SJSA1 (cell line): ENCODE measurements around the gene AGBL3. TPM values are rescaled to one million over a fixed set of nuclear protein-coding genes. Genes with fewer than 3 reads are reported as not detected.
"Not testable (repeated sequence)": the region's sequence is repeated elsewhere in the genome, so short reads cannot be mapped to it uniquely, and the experiment has no call there.

Experiments used
- DNase-seq, 2 experiments: peaks; one replicate each; pipeline ENCODE4 v3.0.0-alpha.2; 2015 to 2020; ENCODE audit warnings: low spot score in 2 of 2, low read depth in 1 of 2
- H3K27ac ChIP-seq: fragments of 250-450 bp; sonication (Bioruptor Pico); 2 replicates; pipeline ENCODE4 v1.5.1; 2020; ENCODE audit warnings: mild to moderate bottlenecking, moderate library complexity
- H3K27me3 ChIP-seq: fragments of 250-450 bp; sonication (Bioruptor Pico); replicated peaks from 2 replicates; pipeline ENCODE4 v1.5.1; 2020; ENCODE audit warnings: mild to moderate bottlenecking, moderate library complexity
- H3K36me3 ChIP-seq: fragments of 250-450 bp; sonication (Bioruptor Pico); 2 replicates; pipeline ENCODE4 v1.5.1; 2020; ENCODE audit warnings: mild to moderate bottlenecking
- H3K4me1 ChIP-seq: fragments of 250-450 bp; sonication (Bioruptor Pico); replicated peaks from 2 replicates; pipeline ENCODE4 v1.6.1; 2021; ENCODE audit warnings: mild to moderate bottlenecking
- H3K4me3 ChIP-seq: fragments of 250-450 bp; sonication (Bioruptor Pico); 2 replicates; pipeline ENCODE4 v1.5.1; 2020; ENCODE audit warnings: mild to moderate bottlenecking
- H3K9me3 ChIP-seq: fragments of 250-450 bp; sonication (Bioruptor Pico); replicated peaks from 2 replicates; pipeline ENCODE4 v1.5.1; 2020; ENCODE audit warnings: mild to moderate bottlenecking
- total RNA-seq: library from RNA; depleted of rRNA; stranded (reverse); fragments of >200 nt; shearing (Covaris generic); gene quantifications from 2 replicates; pipeline ENCODE4 v1.2.3, GENCODE V29; 2014

Gene AGBL3
- total RNA-seq, 1 experiment from 2014 or later, result 0.37 TPM

GRCh38 chr7:135109562-135109961 lies 123.3 kb downstream of the AGBL3 start:
- Histone ChIP-seq H3K36me3 (no peaks in the 10 kb centered on the region), H3K9me3 (no peaks in the 10 kb centered on the region), H3K4me3 (no peak overlapping the region), H3K4me1 (no peaks in the 10 kb centered on the region), H3K27me3 (no peaks in the 10 kb centered on the region), H3K27ac (no peak overlapping the region)
- DNase-seq, result no peak

GRCh38 chr7:135109976-135110375 lies 123.7 kb downstream of the AGBL3 start:
- Histone ChIP-seq H3K9me3 (no peaks in the 10 kb centered on the region), H3K27ac (no peak overlapping the region), H3K4me3 (no peak overlapping the region), H3K27me3 (no peaks in the 10 kb centered on the region), H3K4me1 (no peaks in the 10 kb centered on the region), H3K36me3 (no peaks in the 10 kb centered on the region)
- no peak for DNase-seq

GRCh38 chr7:135111379-135111778 lies 125.1 kb downstream of the AGBL3 start:
- no peaks in the 10 kb centered on the region for H3K36me3 ChIP-seq
- H3K27ac ChIP-seq, result no peak overlapping the region
- H3K9me3 ChIP-seq, result no peaks in the 10 kb centered on the region
- H3K27me3 ChIP-seq, result no peaks in the 10 kb centered on the region
- H3K4me3 ChIP-seq, result no peak overlapping the region
- no peak for DNase-seq
- no peaks in the 10 kb centered on the region for H3K4me1 ChIP-seq

- Histone ChIP-seq H3K9me3 (no peaks in the 10 kb centered on the region), H3K27ac (no peak overlapping the region), H3K4me3 (no peak overlapping the region), H3K27me3 (no peaks in the 10 kb centered on the region), H3K4me1 (no peaks in the 10 kb centered on the region), H3K36me3 (no peaks in the 10 kb centered on the region)
- DNase-seq, result no peak
Measured at GRCh38 chr7:135114622-135115021, 128.3 kb downstream of the AGBL3 start.

GRCh38 chr7:135117096-135117495 lies 130.8 kb downstream of the AGBL3 start:
- H3K36me3 ChIP-seq, result no peaks in the 10 kb centered on the region
- no peak overlapping the region for H3K4me3 ChIP-seq
- DNase-seq, result no peak
- no peak overlapping the region for H3K27ac ChIP-seq
- H3K27me3 ChIP-seq, result no peaks in the 10 kb centered on the region
- H3K9me3 ChIP-seq, result no peaks in the 10 kb centered on the region; the same call in 1 of the 2 replicates
- H3K4me1 ChIP-seq, result no peaks in the 10 kb centered on the region

- DNase-seq, result no peak
- Histone ChIP-seq H3K4me1 (no peaks in the 10 kb centered on the region), H3K9me3 (no peaks in the 10 kb centered on the region; the same call in 1 of the 2 replicates), H3K36me3 (no peaks in the 10 kb centered on the region), H3K4me3 (no peak overlapping the region), H3K27me3 (peaks cover 3% of the 10 kb centered on the region; the same call in 1 of the 2 replicates), H3K27ac (no peak overlapping the region)
Measured at GRCh38 chr7:135121868-135122267, 135.6 kb downstream of the AGBL3 start.

GRCh38 chr7:135124631-135125030 lies 138.3 kb downstream of the AGBL3 start:
- H3K36me3 ChIP-seq, H3K4me3 ChIP-seq, H3K27ac ChIP-seq, H3K27me3 ChIP-seq, H3K4me1 ChIP-seq, H3K9me3 ChIP-seq, DNase-seq: not testable (repeated sequence)

GRCh38 chr7:135128931-135129330 lies 142.6 kb downstream of the AGBL3 start:
- H3K9me3 ChIP-seq, result no peaks in the 10 kb centered on the region
- H3K27ac ChIP-seq, result no peak overlapping the region
- H3K4me3 ChIP-seq, result no peak overlapping the region
- peaks cover 3% of the 10 kb centered on the region; the same call in 1 of the 2 replicates for H3K27me3 ChIP-seq
- H3K4me1 ChIP-seq, result no peaks in the 10 kb centered on the region
- no peaks in the 10 kb centered on the region for H3K36me3 ChIP-seq
- DNase-seq, result no peak

- H3K27ac ChIP-seq, result no peak overlapping the region
- H3K27me3 ChIP-seq, result peaks cover 3% of the 10 kb centered on the region; the same call in 1 of the 2 replicates
- no peaks in the 10 kb centered on the region for H3K4me1 ChIP-seq
- no peak for DNase-seq
- H3K4me3 ChIP-seq, result no peak overlapping the region
- no peaks in the 10 kb centered on the region for H3K9me3 ChIP-seq
- H3K36me3 ChIP-seq, result no peaks in the 10 kb centered on the region
Measured at GRCh38 chr7:135129579-135129978, 143.3 kb downstream of the AGBL3 start.

- DNase-seq, result no peak
- no peak overlapping the region for H3K27ac ChIP-seq
- H3K27me3 ChIP-seq, result no peaks in the 10 kb centered on the region; the same call in 1 of the 2 replicates
- H3K9me3 ChIP-seq, result no peaks in the 10 kb centered on the region; the same call in 1 of the 2 replicates
- no peaks in the 10 kb centered on the region for H3K36me3 ChIP-seq
- H3K4me3 ChIP-seq, result no peak overlapping the region
- H3K4me1 ChIP-seq, result peaks cover 19% of the 10 kb centered on the region
Measured at GRCh38 chr7:135143885-135144668, 157.8 kb downstream of the AGBL3 start.

GRCh38 chr7:135147341-135147898 lies 161.1 kb downstream of the AGBL3 start:
- Histone ChIP-seq H3K9me3 (no peaks in the 10 kb centered on the region), H3K4me3 (peak overlapping the region; percentile 40), H3K27ac (peak overlapping the region; percentile 76), H3K4me1 (peaks cover 20% of the 10 kb centered on the region), H3K36me3 (no peaks in the 10 kb centered on the region), H3K27me3 (no peaks in the 10 kb centered on the region)
- DNase-seq, result no peak

GRCh38 chr7:135147899-135148721 lies 161.8 kb downstream of the AGBL3 start, which contains the start of gene TMEM140:
TMEM140 (plus strand) TSS chr7:135148072; CDS start chr7:135164442, 16,370 bp downstream.
- DNase-seq, result peak in 1 of 2 experiments; percentile 77
- peaks cover 20% of the 10 kb centered on the region for H3K4me1 ChIP-seq
- no peaks in the 10 kb centered on the region for H3K27me3 ChIP-seq

GRCh38 chr7:135150072-135150782 lies 163.9 kb downstream of the AGBL3 start:
- H3K36me3 ChIP-seq, result no peaks in the 10 kb centered on the region
- H3K27ac ChIP-seq, result no peak overlapping the region
- no peak for DNase-seq
- peaks cover 20% of the 10 kb centered on the region for H3K4me1 ChIP-seq
- no peaks in the 10 kb centered on the region for H3K27me3 ChIP-seq
- H3K9me3 ChIP-seq, result no peaks in the 10 kb centered on the region
- no peak overlapping the region for H3K4me3 ChIP-seq

More at GRCh38 chr7:135147899-135148721, 161.8 kb downstream of the AGBL3 start, which contains the start of gene TMEM140:
- no peaks in the 10 kb centered on the region for H3K36me3 ChIP-seq
- H3K27ac ChIP-seq, result peak within 1 kb of the TSS; percentile 76
- H3K9me3 ChIP-seq, result no peaks in the 10 kb centered on the region
- peak within 1 kb of the TSS; percentile 40 for H3K4me3 ChIP-seq
